ENCODE results near the gene DPM1. TPM values are rescaled to one million over a fixed set of nuclear protein-coding genes. Genes with fewer than 3 reads are reported as not detected.

Gene DPM1
- 41.6 and 43.3 TPM in 2 replicates for total RNA-seq

DNA sequence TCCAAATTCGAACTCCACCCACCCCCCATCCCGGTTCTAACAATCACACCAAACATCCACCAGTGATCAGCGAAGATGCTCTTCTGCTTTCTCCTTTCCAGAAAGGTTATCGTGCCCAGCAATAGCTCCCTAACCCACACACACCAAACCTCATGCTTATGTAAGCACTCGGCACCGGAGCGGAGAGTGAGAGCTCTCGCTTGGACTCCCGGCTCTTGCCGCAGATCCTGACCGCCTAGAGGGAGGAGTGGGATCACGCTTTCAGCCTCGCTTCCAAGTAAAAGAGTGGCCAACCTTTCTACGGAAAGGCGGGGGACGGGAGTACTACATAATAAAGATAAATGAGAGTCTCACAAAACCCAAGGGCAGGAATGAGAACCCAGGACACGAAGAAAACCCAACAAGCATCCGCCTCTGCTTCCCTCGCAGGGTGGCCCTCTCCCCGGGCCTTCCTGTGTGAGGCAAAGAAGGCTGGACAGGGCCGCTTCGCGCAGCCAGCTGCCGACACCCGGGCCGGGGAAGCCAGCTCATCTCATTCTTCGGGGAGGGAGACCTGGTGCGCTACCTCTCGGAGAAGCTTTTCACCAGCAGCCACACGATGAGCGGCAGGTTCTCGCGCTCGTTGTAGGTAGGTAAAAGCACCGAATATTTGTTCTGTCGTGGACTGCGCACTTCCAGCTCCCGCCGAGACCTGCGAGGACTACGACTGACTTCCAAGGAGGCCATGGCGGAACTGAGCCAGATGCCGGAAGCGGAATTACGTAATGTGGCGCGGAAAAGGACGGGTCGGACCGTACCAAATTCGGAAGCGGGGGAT is at the start of gene DPM1:
DPM1 (minus strand) TSS at position 735 of the 817 bp plus-strand sequence; CDS start at position 726, 9 bp downstream.
- peak; percentile 94 to 95 for DNase-seq (ENCODE audit: low read depth in 2 of 2)

DNA sequence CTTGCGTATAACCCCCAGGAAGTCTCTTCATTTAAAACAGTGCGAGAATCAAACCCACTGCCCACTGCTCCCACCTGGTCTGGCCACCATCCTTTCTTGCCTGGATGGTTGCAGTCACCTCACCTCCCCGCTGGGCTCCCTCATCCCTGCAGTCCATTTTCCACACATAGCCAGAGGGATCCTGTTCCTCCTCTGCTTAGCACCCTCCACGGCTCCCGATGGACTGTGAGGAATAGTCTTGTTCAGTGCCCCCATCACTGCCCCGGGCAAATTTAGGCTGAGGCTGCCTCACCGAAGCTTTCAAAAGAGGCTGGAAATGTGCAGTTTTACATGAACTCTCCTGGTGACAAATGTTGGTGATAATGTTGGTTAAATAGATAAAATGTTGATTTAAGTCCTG is 46.9 kb upstream of the DPM1 start:
- DNase-seq (ENCODE audit: low read depth in 2 of 2) = no peak

DNA sequence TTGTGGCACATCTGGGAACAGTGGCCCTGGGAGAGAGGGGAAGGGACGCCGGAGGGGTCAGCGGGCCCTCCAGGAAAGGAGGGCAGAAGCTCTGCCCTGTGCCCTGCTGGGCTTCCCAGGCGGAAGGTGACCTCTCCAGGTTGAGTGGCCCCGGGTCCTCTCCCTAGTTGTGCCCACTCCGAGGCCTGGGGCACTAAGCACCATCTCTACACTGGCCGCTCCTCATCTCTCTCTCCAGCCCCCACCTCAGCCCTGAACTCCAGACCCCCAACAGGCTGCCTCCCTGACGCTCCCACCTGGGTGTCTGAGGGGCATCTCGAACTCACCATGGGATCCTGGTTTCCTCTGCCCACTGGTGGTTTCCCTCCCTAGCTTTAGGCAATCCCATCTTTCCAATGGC is 46.4 kb upstream of the DPM1 start:
- no peak for DNase-seq (ENCODE audit: low read depth in 2 of 2)

DNA sequence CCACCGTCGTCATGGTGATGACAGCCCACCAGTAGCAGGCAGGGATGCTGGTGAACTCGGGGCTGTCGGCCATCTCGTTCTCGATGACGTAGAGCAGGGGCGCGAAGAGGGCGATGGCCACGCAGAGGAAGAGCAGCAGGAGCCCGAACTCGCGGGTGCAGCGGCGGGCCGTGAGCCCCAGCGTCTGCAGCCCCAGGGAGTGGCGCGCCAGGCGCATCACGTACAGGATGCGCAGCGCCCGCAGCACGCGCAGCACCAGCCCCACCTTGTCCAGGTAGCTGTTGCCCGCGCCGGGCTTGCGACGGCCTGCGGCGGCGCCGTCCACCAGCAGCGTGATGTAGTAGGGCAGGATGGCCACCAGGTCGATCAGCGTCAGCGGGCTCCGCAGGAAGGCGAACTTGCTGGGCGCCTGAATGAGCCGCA is 46.0 kb upstream of the DPM1 start:
- DNase-seq (ENCODE audit: low read depth in 2 of 2) = no peak

GRCh38 chr20:51003753-51004152 is 45.4 kb upstream of the DPM1 start:
- no peak for DNase-seq (ENCODE audit: low read depth in 2 of 2)

DNA sequence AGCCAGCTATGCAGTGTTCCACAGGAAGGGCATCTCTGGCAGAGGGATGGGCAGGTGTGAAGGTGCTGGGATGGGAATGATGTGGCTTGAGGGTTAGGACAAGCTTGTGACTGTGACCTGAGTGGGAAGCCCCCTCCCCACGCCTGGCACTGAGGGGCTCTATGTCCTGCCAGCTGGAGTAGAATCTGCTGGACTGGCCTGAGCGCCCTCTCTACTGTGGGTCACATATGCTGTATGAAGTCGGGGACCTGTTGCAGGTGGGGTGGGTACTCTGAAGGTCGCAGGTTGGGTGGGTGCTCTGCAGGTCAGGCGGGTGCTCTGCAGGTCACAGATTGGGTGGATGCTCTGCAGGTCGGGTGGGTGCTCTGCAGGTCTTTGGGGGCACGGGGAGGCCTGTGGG is 44.3 kb upstream of the DPM1 start:
- no peak for DNase-seq (ENCODE audit: low read depth in 2 of 2)

- no peak for DNase-seq (ENCODE audit: low read depth in 2 of 2)
Measured at GRCh38 chr20:51001430-51002265, 43.3 kb upstream of the DPM1 start.

- DNase-seq (ENCODE audit: low read depth in 2 of 2) = no peak
Measured at GRCh38 chr20:50999355-50999754, 41.0 kb upstream of the DPM1 start.

- peak in 1 of 2 donors; percentile 51 for DNase-seq (ENCODE audit: low read depth in 2 of 2)
Measured at GRCh38 chr20:50996901-50997865, 38.9 kb upstream of the DPM1 start.

GRCh38 chr20:50995506-50995905 is 37.2 kb upstream of the DPM1 start:
- no peak for DNase-seq (ENCODE audit: low read depth in 2 of 2)

DNA sequence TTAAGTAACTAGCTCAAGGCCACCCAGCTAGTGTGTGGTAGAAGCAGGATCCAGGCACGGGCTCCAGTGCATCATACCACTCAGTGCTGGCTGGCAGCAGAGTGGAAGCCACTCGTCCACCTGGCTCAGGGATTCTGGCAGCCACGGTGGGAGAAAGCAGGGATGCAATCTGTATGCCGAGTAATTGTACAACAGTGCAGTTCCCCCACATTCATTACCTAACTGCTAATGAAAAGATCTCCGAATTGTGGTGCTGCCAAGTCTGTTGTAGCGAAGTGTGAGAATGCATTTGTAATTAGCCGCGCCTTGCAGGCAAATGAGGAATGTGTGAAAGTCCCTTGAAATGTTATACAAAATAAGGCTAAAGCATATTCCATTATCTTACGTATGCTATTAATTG is 35.5 kb upstream of the DPM1 start:
- no peak for DNase-seq (ENCODE audit: low read depth in 2 of 2)

GRCh38 chr20:50992733-50993457 is 34.6 kb upstream of the DPM1 start:
- DNase-seq (ENCODE audit: low read depth in 2 of 2) = peak; percentile 66 to 78

DNA sequence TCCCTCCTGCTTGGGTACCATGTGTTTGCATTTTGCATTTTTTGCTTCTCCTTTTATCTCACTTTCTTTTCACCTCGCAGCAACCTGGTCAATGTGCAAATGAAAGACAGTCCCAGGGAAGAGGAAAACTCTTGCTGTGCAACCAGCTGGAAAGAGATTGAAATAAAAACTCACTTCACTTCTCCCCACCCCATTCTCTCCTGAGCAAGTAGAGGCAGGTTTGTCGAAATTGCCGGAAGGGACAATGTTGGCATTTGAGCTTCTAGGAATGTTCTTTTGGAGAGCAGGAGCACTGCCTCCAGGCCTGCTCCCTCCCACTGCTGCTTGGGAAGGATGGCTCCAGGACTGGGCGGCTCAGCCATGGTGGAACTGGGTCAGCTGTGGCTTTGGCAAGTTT is 34.0 kb upstream of the DPM1 start:
- DNase-seq (ENCODE audit: low read depth in 2 of 2) = no peak

GRCh38 chr20:50991076-50991475 is 32.7 kb upstream of the DPM1 start:
- DNase-seq (ENCODE audit: low read depth in 2 of 2) = no peak

- peak; percentile 89 to 91 for DNase-seq (ENCODE audit: low read depth in 2 of 2)
Measured at GRCh38 chr20:50987493-50988210, 29.3 kb upstream of the DPM1 start.

GRCh38 chr20:50983321-50983720 is 25.0 kb upstream of the DPM1 start:
- no peak for DNase-seq (ENCODE audit: low read depth in 2 of 2)

- peak; percentile 53 to 69 for DNase-seq (ENCODE audit: low read depth in 2 of 2)
Measured at GRCh38 chr20:50982363-50982762, 24.0 kb upstream of the DPM1 start.

- DNase-seq (ENCODE audit: low read depth in 2 of 2) = no peak
Measured at GRCh38 chr20:50981714-50982048, 23.3 kb upstream of the DPM1 start.

GRCh38 chr20:50980851-50981713 is 22.8 kb upstream of the DPM1 start:
- DNase-seq (ENCODE audit: low read depth in 2 of 2) = peak; percentile 76 to 83
